Measurements from ENCODE around the gene ADAMTS5.

ADAMTS5 gene

GRCh38 chr21:26965040-26965906 is 1.6 kb downstream of the ADAMTS5 start:
- H3K36me3 ChIP-seq (replicated peaks) = no peaks in the 10 kb centered on the region
- no peak overlapping the region for H3K27ac ChIP-seq
- DNase-seq = peak; percentile 14
- TF ChIP-seq, protein P1, sequence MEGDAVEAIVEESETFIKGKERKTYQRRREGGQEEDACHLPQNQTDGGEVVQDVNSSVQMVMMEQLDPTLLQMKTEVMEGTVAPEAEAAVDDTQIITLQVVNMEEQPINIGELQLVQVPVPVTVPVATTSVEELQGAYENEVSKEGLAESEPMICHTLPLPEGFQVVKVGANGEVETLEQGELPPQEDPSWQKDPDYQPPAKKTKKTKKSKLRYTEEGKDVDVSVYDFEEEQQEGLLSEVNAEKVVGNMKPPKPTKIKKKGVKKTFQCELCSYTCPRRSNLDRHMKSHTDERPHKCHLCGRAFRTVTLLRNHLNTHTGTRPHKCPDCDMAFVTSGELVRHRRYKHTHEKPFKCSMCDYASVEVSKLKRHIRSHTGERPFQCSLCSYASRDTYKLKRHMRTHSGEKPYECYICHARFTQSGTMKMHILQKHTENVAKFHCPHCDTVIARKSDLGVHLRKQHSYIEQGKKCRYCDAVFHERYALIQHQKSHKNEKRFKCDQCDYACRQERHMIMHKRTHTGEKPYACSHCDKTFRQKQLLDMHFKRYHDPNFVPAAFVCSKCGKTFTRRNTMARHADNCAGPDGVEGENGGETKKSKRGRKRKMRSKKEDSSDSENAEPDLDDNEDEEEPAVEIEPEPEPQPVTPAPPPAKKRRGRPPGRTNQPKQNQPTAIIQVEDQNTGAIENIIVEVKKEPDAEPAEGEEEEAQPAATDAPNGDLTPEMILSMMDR (IDR thresholded peaks at IDR 0.05; ENCODE audit: low read depth, low read length, missing control alignments) = peak; percentile 56
- no peaks in the 10 kb centered on the region for H3K27me3 ChIP-seq (replicated peaks)
- in situ Hi-C loops (cut with HindIII; ENCODE audit: low pct_ligation_motif_present, low sequenced_read_pairs) = no loop called here
- peak overlapping the region; percentile 66 for H3K4me3 ChIP-seq (ENCODE audit: low read depth, low read length)

- DNase-seq = no peak
- TF ChIP-seq, protein P1 (IDR thresholded peaks at IDR 0.05; ENCODE audit: low read depth, low read length, missing control alignments) = no peak
- Histone ChIP-seq H3K27ac (no peak overlapping the region), H3K4me3 (ENCODE audit: low read depth, low read length) (no peak overlapping the region), H3K27me3 (replicated peaks) (no peaks in the 10 kb centered on the region), H3K36me3 (replicated peaks) (no peaks in the 10 kb centered on the region)
- in situ Hi-C loops (cut with HindIII; ENCODE audit: low pct_ligation_motif_present, low sequenced_read_pairs) = no loop called here
Measured at GRCh38 chr21:26964170-26964778, 2.6 kb downstream of the ADAMTS5 start.

DNA sequence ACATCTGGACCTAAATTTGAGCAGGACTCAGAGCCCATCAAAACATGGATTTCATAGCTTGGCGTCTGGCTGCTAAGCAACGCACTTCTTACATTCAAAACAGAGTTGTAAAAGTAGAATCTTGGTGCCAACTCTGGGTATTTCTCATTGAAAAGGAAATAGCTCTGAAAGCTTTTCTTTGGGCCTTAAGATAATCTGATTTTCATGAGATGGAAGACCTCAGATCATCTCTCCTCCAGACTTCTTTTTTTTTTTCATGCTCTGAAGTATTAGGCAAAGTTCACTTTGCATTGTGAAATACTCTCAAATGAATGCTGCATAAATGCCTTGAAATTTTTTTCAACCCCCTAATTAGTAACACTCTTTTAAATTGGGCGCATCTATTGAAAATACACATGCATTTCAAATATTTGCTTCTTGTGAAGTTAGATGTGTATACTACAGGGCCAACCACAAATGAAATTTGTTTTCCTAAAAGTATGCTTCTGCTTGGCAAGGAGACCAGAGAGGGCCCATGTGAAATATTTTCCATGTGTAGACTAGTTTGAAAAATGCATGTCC is 4.2 kb downstream of the ADAMTS5 start:
- DNase-seq = no peak
- no peaks in the 10 kb centered on the region for H3K27me3 ChIP-seq (replicated peaks)
- in situ Hi-C loops (cut with HindIII; ENCODE audit: low pct_ligation_motif_present, low sequenced_read_pairs) = no loop called here
- H3K27ac ChIP-seq = no peak overlapping the region
- H3K4me3 ChIP-seq (ENCODE audit: low read depth, low read length) = no peak overlapping the region
- no peaks in the 10 kb centered on the region for H3K36me3 ChIP-seq (replicated peaks)
- TF ChIP-seq, protein P1 (IDR thresholded peaks at IDR 0.05; ENCODE audit: low read depth, low read length, missing control alignments) = no peak

DNA sequence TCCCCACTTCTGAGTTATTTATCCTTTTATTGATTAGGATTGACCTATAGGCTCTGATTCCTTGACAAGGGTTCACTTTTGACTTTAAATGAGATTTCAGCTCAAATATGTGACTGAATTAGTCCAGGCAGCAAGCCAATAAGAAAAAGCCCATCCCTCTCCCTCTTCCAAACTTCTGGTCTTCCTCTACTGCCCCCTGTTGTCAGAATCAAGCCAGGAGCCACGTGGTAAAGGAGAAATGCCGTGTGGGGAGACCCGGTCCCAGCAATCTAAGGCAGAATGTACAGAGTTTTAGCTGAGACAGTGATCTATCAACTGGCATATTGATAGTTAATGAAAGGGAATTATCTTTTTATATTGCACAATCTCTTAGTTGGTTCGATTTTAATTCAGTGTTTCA is 5.2 kb downstream of the ADAMTS5 start:
- Histone ChIP-seq H3K4me3 (ENCODE audit: low read depth, low read length) (no peak overlapping the region), H3K27me3 (replicated peaks) (no peaks in the 10 kb centered on the region), H3K27ac (no peak overlapping the region), H3K36me3 (replicated peaks) (no peaks in the 10 kb centered on the region)
- in situ Hi-C loops (cut with HindIII; ENCODE audit: low pct_ligation_motif_present, low sequenced_read_pairs) = no loop called here
- TF ChIP-seq, protein P1 (IDR thresholded peaks at IDR 0.05; ENCODE audit: low read depth, low read length, missing control alignments) = peak; percentile 43
- DNase-seq = no peak

- no peaks in the 10 kb centered on the region for H3K27me3 ChIP-seq (replicated peaks)
- DNase-seq = no peak
- in situ Hi-C loops (cut with HindIII; ENCODE audit: low pct_ligation_motif_present, low sequenced_read_pairs) = no loop called here
- H3K27ac ChIP-seq = no peak overlapping the region
- H3K36me3 ChIP-seq (replicated peaks) = no peaks in the 10 kb centered on the region
- TF ChIP-seq, protein P1 (IDR thresholded peaks at IDR 0.05; ENCODE audit: low read depth, low read length, missing control alignments) = no peak
- no peak overlapping the region for H3K4me3 ChIP-seq (ENCODE audit: low read depth, low read length)
Measured at GRCh38 chr21:26958788-26959187, 8.1 kb downstream of the ADAMTS5 start.
